HG03575 (cell line): ENCODE results near the gene SMARCD2.
"Not testable (repeated sequence)": the region's sequence is repeated elsewhere in the genome, so short reads cannot be mapped to it uniquely, and the experiment has no call there.

ENCODE experiments used
- ATAC-seq: cut with Tn5 transposase; IDR thresholded peaks from one replicate; pipeline ENCODE4 v1.9.1; 2021; ENCODE audit not compliant: unreplicated experiment, insufficient number of reproducible peaks, low FRiP score; ENCODE audit errors: extremely low read depth

Gene SMARCD2

GRCh38 chr17:63855185-63855584 lies 12.7 kb upstream of the SMARCD2 start:
- no peak for ATAC-seq

- ATAC-seq: no peak
Measured at GRCh38 chr17:63854709-63855108, 12.2 kb upstream of the SMARCD2 start.

- ATAC-seq: no peak
Measured at GRCh38 chr17:63853260-63853659, 10.8 kb upstream of the SMARCD2 start.

GRCh38 chr17:63850401-63850800 lies 7.9 kb upstream of the SMARCD2 start:
- no peak for ATAC-seq

GRCh38 chr17:63848834-63849689 lies 6.6 kb upstream of the SMARCD2 start:
- ATAC-seq: no peak

GRCh38 chr17:63847525-63848249 lies 5.2 kb upstream of the SMARCD2 start:
- no peak for ATAC-seq

- no peak for ATAC-seq
Measured at GRCh38 chr17:63845509-63845908, 3.0 kb upstream of the SMARCD2 start.

GRCh38 chr17:63843910-63844677 lies 1.6 kb upstream of the SMARCD2 start:
- ATAC-seq: no peak

GRCh38 chr17:63843387-63843888 lies 953 bp upstream of the SMARCD2 start:
- not testable (repeated sequence) for ATAC-seq

GRCh38 chr17:63842173-63842539 lies 329 bp downstream of the SMARCD2 start:
- ATAC-seq: no peak

GRCh38 chr17:63841350-63842172 lies 924 bp downstream of the SMARCD2 start:
- no peak for ATAC-seq

GRCh38 chr17:63840591-63841349 lies 1.7 kb downstream of the SMARCD2 start:
- ATAC-seq: no peak

- no peak for ATAC-seq
Measured at GRCh38 chr17:63838631-63839171, 3.8 kb downstream of the SMARCD2 start.

- ATAC-seq: no peak
Measured at GRCh38 chr17:63837962-63838600, 4.4 kb downstream of the SMARCD2 start.

GRCh38 chr17:63837480-63837879 lies 5.0 kb downstream of the SMARCD2 start:
- no peak for ATAC-seq

GRCh38 chr17:63836811-63837210 lies 5.7 kb downstream of the SMARCD2 start:
- ATAC-seq: no peak

- ATAC-seq: no peak
Measured at GRCh38 chr17:63835167-63835720, 7.2 kb downstream of the SMARCD2 start.
